ENCODE data around the gene ACOX1.
"Not testable (repeated sequence)": the region's sequence is repeated elsewhere in the genome, so short reads cannot be mapped to it uniquely, and the experiment has no call there.

ACOX1 gene

DNA sequence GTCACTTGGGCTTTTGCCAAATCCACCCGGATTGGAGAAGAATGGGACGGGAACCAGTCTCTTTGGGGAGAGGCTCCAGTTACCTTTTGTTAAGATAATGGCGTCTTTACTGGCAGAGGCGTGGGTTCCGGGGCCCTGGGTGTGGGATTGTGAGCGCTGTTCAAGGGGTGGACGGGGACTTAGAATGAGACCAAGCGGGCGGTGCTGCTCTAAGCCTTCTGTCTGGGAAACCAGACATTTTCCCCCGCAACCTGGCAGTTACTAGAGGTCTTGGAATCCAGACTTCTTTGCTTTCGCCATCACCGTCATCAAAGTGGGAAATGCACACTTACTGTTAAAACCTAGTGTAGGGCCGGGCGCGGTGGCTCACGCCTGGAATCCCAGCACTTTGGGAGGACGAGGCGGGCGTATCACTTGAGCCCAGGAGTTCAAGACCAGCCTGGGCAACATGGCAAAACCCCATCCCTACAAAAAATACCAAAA is 780 bp upstream of the ACOX1 start:
- DNase-seq, result no peak

DNA sequence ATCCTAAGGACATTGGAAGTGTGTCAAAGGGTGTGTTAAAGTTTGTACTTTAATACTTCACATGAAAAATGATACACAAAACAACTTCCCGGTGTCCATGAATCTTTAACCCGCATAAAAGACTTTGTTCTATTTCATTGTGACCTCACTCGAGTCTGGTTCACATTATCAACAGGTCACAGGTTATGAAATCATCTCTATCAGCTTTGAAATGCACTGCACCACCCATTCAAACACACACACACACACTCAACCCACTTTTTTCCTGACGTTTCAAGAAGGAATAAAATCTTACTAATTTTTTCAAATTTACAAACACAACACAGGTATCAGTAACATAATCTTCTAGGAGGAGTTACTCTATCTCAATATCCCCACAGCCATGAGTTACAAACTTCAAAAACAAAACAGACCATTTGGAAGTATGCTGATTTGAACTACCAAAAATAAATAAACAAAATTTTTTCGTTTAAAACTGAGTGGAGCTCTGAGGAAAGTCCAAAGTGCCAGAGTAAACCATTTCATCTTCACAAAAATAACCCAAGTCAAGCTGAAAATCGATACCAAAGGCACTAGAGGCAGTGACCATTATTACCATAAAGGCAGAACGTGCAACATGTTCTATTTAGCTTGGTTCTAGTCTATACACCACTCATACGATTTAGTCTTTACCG is 2.7 kb downstream of the ACOX1 start:
- DNase-seq, result no peak

DNA sequence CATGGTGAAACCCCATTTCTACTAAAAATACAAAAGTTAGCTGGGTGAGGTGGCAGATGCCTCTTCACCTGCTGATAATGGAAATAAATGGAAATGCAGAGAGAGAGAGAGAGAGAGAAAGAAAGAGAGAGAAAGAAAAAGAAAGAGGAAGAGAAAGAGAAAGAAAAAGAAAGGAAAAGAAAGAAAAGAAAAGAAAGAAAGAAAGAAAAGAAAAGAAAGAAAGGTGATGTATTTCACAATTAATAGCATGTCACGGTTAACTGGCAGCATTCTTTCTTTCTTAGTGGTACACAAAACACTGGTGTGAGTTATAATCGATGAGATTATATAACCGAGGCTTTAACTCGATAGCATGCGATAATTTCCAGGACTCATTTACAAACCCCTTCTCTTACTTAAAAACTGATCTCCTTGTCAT is 3.2 kb downstream of the ACOX1 start:
- no peak for DNase-seq

DNA sequence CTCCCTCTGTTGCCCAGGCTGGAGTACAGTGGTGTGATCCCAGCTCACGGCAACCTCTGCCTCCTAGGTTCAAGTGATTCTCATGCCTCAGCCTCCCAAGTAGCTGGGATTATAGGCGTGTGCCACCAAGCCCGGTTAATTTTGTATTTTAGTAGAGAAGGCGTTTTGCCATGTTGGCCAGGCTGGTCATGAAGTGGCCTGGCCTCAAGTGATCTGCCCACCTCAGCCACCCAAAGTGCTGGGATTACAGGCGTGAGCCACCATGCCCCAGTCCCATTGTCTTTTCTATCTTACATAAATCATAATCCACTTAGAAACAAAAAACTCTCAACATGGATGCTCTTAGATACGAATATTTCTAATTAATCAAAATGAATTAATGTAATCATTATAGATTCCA is 3.8 kb downstream of the ACOX1 start:
- DNase-seq, result not testable (repeated sequence)

DNA sequence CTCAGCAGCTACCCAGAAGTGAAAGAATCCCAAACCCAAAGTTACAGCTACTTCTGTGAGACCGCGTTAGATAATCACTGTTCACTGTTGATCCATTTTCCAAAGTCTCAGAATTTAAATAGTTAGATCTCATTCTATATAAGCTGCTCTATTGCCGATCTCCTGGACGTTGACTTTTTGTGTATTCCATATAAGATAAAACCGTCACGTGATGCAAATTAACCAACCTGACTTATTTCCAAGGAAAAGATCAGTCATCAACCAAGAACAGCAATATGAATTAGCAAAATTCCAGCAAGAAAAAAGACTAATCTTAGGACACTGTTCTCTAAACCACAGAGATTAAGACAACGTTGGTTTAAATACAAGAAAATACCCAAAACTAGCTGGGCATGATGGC is 8.3 kb downstream of the ACOX1 start:
- DNase-seq, result no peak

DNA sequence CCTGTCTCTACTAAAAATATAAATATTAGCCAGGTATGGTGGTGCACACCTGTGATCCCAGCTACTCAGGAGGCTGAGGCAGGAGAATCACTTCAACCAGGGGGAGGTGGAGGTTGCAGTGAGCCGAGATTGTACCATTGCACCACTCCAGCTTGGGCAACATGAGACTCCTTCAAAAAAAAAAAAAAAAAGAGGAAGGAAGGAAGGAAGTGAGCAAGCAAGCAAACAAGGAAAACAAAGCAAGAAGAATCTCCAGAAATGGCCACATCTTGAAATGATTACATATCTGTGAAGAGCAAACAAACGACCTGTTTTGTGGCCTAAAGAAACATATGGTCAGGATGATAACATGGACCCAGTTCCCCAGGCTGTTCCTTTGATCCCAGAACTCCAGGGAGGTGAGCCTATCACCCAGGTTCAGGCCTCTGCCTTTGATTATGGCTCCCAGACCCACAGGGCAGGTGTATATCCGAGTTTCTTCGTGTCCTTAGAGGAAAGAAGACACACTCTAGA is 8.9 kb downstream of the ACOX1 start:
- DNase-seq, result no peak

DNA sequence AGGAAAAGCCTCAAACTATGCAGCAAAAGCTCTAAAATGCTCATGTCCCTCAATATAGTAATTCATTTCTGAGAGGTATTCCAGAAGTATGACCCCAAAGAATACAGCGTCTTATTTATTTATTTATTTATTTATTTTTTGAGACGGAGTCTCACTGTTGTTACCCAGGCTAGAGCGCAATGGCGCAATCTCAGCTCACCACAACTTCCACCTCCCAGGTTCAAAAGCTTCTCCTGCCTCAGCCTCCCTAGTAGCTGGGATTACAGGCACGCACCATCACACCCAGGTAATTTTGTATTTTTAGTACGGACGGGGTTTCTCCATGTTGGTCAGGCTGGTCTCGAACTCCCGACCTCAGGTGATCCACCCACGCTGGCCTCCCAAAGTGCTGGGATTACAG is 9.9 kb downstream of the ACOX1 start:
- DNase-seq, result not testable (repeated sequence)

DNA sequence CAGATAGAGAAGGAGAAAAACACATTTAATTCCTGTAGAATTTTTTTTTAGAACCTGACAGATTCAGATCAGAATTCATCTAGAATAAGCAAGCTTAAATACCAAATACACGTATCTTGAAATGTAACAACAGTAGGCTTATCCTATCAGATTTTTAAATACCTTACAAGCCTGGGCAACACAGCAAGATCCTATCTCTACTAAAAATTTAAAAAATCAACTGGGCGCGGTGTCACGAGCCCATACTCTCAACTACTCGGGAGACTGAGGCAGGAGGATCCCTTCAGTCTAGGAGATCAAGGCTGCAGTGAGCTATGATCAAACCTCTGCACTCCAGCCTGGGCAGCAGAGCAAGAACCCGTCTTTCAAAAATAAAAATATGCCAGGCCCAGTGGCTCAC is 13.5 kb downstream of the ACOX1 start:
- DNase-seq, result no peak

DNA sequence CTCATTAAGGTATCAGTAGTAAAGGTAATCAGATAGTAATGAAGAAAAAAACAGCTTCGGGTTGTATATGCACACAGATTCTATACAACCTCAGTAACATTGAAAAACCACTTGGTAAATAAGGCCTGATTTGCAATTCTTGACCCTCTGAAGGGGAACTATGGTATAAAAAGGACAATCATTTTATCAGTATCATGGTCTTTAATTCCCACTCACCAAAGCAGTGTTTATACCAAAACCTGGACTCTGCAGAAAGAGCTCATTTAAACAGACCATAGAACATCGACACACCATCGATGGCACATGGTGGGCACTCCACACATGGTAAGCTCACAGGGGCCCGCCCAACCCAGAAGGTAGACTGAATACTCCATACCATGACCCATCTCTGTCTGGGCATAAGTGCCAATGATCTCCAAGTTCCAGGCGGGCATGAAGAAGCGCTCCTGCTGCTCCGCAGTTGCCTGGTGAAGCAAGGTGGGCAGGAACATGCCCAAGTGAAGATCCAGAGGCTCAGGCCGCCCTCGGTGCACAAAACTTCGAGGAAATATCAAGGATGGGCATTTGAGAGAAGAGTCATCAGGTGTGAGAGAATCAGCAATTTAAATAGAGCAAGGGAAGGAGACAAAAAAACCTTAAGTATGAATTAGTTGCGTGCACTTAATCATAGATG is 19.0 kb downstream of the ACOX1 start:
- no peak for DNase-seq

DNA sequence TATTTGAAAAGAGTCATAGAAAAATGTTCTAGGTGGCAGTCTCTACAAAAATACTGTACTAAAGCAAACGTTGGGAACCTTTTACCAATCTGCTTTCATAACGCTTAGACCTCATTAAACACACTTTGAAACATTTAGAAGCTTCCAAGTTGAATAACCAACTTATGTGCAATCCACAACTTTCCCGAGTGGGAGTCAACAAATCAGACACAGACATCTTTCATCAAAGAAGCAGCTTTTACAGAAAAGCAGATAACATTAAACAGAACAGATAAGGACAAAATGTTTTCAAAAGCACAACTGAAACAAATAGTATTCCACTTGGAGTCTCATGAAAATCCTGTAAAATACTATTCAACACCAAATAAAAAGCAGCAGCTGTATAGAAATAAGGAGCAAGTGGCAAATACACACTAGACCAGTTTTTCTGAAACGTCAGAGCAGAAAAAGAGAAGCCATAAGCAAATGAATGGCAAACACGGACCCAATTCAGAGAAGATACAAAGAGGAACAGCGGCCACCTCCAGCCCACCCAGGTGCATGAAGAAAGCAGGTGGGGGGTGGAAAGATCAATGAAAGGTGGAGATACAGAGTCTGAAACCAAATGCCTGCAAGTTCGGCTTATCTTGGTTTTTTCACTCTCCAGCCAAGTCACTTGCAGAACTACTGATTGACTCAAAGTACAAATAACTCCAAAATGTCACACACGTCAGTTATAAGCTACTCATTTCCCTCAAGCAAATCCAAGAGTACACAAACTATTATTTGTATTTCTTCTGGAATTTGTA is 19.7 kb downstream of the ACOX1 start:
- DNase-seq, result no peak

DNA sequence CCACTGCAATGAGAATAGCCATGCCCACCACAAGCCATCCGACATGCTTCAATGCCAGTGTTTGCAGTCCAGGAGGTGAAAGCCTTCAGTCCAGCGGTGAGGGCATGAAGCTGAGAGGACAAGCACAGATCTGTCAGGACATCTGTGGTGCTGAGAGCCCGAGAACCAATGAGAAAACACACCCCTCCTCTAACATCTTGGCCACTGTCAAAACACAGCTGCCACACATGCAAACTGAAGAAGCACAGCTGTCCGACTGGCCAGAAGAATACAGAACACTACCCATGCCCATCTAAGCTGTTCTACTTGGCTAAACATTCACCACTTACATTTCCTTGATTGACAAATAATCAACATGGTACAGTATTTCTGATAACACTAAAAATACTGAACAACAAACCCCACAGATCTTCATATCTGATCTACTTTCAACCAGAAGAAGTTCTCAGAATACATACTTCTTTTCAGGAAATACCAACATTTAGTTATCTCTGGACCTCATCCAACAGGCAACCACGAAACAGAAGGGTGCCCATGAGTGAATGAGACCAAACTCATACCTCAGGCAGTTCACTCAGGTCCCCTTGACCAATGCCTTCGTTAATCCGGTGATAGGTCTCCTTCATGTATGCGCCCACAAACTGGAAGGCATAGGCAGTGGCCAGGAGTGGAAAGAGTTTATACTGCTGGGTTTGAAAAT is 28.0 kb downstream of the ACOX1 start:
- no peak for DNase-seq

DNA sequence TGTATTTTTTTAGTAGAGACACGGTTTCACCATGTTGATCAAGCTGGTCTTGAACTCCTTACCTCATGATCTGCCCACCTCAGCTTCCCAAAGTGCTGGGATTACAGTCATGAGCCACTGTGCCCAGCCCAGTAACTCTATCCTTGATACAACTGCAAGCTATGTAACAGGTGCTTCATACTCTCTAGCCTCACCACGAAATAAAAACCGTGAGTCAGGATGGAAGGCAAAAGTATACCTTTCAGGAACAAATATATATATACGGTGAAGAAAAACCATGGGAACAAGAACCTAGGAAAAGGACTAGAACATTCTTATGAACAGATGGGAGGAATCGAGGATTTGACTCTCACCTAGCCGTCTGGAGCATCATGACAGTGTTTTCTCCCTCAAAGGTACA is 28.5 kb downstream of the ACOX1 start:
- no peak for DNase-seq

DNA sequence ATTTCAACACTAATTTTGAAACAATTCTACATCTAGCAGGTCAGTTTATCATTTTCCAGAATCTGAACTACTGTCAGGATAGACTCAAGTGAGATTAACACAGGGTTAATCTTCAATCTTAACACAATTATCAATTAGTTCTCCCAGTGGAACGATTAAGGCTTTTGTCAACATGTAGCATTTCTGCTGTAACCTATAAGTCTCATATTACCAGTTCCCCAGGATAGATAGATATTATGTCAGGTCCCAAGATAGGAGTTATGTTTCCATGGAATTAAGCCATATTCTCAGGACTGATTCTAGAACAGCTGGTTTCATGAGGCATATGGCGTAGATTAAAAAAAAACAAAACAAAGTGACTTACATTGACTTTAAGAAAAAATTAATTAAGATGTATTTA is 33.8 kb downstream of the ACOX1 start:
- DNase-seq, result no peak

DNA sequence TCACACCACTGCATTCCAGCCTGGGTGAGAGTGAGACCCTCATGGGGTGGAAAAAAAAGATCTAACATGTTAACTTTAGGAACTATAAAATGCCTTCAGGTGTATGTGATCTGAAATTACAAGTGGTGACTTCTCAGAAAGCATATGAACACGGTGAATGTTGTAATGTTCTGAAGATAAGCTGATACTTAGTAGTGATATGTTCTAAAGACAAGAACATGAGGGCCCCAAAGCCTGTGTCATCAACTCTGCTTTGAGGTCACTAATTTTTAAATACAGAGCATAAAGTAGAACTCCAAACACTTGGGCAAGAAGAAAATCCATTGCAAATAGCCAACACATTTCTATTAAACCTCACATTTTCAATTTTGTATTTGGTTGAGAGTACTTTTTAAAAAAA is 35.5 kb downstream of the ACOX1 start:
- no peak for DNase-seq

DNA sequence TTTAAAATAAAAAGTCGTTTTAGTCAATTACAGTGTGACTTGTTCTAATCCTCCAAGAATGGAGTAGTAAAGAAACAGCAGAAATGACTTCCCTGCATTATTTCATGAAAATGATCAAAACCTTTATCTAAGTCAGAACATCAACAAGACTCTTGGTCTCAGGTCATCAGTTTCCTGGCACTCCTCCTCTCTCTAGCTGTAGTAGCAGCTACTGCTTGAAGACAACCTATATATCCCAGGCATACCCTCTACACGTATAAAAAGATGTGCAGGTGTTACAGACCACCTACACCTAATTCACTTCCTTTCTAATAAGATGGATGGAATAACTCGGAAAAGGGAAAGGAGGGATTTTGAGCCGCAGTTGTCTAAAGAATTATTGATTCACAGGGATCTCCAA is 36.5 kb downstream of the ACOX1 start:
- DNase-seq, result no peak

DNA sequence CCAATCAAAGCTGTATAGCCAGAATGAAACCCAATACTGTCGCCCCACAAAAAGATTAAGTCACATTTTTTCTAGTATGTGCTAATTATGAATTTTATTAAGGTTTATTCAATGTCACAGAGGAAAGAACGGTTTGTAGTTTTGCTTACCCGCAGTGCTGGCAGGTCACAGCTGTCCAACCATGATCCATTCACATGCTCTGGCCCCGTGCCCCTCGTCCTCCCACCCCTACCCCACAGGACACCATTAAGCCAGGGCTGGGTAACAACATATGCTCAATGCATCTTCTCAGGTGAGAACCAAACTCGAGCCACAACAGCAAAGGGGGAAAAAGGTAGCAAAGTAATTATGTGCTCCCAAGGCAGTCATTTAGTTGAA is 37.5 kb downstream of the ACOX1 start:
- DNase-seq, result no peak

DNA sequence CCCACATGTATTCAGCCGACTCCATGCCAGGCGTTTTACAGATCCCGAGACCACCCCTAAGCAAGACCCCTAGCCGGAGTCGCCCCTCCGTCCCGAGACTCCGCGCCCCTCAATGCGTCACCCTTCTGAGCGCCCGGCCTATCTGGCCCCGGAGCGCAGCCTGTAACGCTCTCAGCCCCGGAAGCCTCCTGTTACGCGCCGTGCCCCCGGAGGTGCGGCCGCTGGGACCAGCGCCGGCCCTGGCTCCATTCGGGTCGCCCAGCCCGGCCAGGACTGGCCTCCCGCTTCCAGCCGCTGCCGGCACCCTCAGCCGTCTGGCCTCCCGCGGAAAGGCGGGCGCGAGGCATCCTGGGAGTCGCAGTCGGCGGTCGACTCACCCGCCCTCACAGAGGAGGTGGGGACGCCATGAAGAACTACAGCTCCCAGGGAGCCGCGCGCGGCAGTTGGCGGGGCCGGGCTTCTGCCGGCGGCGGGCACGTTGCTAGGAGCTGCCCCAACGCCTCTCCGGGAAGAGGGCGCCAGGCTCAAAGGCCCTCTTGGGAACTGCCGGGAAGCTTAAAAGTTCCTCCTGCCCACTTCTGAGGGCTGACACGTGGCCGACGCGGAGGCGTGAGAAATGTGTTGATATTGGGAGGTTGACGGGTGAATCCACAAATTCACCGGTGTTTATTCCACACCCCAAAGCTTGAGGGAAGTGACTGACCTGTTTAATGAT is 38.1 kb downstream of the ACOX1 start, which contains the start of gene FBF1:
FBF1 (minus strand) TSS at position 316 of the 715 bp plus-strand sequence. CDS start 2,893 bp downstream, outside the sequence.
- peak; percentile 98 for DNase-seq

DNA sequence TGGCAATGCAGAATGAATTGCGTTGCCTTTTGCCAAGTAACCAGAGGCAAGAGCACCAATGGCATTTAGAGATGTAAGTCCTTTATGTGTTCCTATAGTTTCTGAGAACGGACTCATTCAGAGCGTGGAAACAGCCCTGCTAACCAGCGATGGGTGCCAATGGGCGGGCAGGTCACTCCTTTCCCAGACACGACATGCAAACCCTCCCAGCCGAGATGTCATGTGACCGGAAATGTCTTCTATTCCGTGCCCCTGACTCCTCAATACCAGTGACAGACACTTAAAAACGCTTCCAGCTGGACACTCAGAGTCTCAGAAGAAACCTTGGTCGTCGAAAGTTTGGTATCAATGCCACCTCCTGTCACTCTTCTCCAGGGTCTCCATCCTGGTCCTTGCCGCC is 41.3 kb downstream of the ACOX1 start:
- no peak for DNase-seq

DNA sequence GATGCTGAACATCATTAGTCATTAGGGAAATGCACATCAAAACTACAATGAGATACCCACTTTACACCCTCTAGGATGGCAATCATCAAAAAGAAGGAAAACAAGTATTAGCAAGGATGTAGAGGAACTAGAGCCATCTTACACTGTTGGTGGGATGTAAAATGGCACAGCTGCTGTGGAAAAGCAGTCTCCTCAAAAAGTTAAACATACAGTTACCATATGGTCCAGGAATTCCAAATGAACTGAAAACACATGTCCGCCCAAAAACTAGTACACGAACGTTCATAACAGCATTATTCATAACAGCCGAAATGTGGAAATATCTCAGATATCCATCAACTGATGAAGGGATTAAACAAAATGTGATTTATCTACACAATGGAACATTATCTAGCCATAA is 45.2 kb downstream of the ACOX1 start:
- no peak for DNase-seq

DNA sequence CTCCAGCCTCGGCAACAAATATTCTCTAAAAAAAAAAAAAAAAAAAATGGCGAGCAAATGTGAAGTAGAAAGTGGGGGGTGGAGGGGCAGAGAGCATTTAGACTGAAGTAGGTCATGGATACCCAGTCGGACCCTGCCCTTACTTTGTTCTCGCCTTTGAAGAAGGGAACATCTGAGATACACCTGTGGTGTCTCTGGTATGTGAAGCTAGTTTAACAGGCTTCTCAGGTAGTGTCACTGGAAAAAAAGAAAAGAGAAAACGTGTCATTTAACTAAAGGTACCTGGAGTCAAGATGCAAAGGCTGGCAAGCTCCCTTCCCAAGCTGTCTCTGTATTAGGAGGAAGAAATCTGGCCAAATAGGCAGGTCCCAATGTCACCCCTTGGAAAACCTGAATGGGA is 46.1 kb downstream of the ACOX1 start:
- no peak for DNase-seq

DNA sequence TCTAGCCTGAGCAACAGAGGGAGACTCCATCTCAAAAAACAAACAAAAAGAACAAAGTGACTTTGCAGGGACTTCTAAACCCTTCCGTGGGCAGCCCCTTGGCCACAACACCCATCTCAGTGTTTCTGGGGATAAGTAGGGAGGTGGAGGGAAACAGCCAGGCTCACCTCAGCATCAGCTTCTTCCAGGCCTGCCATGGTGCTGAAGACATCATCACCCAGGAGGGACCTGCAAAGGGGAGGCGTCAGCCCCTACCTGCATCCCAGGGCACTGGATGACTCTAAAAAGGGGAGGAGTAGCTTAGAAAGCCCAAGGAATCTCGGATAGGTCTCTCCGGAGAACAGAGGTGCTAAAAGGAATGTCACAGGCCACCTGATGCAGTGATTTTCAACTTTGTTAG is 47.9 kb downstream of the ACOX1 start:
- DNase-seq, result no peak

DNA sequence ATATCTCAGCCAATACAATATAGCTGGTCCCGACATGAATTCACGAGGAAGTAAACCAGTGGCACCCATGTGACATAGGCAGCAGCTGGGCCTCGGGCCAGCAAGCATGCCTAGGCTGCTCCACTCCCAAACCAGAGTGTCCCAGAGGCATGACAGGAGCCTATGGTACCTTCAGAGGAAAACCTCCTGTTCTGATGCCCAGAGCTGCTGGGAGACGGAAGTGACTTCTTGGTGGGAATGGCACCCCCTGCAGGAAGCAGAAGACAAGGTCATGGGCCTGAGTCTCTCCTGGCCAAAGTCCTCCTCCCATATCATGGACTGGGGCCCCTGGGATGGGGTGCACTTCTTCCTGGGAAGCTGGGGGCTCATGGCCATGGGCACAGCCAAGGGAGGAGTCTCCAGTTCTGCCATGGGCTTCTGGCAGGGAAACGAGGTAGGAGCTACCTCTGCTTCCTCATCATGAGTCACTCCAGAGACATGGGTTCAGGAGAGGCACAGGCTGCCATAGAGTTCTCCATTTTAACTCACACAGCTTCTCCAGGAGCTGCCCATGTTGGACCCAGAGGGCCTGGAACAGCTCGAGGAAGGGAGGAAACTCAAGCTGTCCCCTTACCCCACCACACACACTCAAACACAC is 51.6 kb downstream of the ACOX1 start:
- DNase-seq, result peak; percentile 32
